GM15510 (cell line): ENCODE measurements around the gene SLC44A3.

ENCODE experiments used
- POLR2A ChIP-seq: IDR thresholded peaks from 3 replicates; pipeline ENCODE4 v1.6.1; 2011; ENCODE audit warnings: borderline replicate concordance; ENCODE audit not compliant: insufficient read length; ENCODE audit errors: extremely low read depth

Gene SLC44A3, protein sequence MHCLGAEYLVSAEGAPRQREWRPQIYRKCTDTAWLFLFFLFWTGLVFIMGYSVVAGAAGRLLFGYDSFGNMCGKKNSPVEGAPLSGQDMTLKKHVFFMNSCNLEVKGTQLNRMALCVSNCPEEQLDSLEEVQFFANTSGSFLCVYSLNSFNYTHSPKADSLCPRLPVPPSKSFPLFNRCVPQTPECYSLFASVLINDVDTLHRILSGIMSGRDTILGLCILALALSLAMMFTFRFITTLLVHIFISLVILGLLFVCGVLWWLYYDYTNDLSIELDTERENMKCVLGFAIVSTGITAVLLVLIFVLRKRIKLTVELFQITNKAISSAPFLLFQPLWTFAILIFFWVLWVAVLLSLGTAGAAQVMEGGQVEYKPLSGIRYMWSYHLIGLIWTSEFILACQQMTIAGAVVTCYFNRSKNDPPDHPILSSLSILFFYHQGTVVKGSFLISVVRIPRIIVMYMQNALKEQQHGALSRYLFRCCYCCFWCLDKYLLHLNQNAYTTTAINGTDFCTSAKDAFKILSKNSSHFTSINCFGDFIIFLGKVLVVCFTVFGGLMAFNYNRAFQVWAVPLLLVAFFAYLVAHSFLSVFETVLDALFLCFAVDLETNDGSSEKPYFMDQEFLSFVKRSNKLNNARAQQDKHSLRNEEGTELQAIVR

DNA sequence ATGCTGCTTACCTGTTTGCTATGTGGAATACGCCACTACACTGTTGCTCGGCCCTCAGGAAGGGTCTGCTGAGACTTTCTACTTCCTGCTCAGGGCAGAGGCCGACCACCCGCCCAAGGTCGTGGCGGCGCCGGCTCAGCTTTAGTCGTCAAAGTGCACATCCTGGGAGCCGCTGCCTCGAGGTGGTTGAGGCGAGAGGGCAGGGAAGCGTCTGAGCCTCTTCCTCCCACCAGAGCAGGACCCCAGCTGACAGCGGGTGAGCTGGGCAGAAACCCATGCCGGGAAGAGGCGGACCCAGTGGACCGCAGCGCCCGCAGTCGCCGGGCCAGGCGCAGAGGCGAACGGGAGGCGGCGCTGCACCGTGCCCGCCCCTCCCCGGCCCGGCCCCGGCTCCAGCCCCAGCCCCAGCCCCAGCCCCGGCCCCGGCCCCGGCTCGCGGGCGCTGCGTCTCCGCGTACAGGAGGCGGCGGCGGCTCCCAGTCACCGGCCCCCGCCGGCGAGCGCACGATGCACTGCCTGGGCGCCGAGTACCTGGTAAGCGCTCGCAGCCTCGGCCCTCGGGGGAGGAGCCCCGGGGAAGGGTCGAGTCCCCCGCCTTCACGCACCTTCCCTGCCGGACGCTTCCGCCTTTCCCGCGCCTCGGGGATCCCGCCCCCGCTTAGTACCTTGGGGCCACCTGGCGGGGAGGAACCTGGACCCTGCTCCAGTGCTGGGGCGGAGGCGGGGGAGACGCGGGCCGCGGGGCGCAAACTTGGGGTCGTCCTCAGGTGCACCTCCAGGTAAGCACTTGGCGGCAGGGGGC is at the start of gene SLC44A3:
Gene SLC44A3 (plus strand): TSS at position 413 of the 802 bp plus-strand sequence. CDS start 95 bp downstream, at position 508.
- no peak for TF ChIP-seq POLR2A

DNA sequence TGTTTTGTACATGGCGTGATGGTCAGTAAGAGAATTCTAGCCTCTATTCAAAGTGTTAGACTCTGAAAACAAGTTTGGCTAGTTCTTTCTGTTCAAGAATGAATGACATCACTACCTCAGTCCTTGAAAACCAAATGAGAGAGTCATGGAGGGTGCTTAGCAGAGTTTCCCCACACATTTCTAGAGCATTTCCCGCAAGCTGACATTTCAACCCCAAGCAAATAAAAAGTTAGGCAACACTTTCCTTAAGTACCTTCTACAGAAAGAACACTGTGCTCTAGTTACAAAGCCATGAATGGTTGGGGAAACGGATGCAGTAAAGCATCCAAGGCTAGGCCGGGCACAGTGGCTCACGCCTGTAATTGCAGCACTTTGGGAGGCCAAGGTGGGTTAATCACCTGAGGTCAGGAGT is 47.9 kb upstream of the SLC44A3 start:
- TF ChIP-seq POLR2A, result no peak

DNA sequence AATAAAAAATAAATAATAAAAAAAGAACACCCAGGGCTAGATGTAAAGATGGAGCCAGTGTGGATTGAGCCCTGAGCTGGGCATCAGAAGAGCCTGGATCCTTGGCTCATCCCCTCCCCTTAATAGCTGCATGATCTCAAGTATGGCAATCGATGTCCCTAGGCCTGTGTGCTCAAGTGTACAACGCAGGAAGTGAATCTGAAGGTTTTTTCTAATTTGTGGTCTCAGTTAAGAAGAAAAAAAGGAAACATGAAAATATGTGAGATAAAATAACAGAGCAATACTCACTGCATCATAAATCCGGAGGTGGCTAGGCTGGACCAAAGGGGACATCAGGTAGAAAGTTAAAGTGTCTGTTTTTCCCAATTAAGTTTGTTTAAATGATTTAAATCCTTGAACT is 47.3 kb upstream of the SLC44A3 start:
- no peak for TF ChIP-seq POLR2A

DNA sequence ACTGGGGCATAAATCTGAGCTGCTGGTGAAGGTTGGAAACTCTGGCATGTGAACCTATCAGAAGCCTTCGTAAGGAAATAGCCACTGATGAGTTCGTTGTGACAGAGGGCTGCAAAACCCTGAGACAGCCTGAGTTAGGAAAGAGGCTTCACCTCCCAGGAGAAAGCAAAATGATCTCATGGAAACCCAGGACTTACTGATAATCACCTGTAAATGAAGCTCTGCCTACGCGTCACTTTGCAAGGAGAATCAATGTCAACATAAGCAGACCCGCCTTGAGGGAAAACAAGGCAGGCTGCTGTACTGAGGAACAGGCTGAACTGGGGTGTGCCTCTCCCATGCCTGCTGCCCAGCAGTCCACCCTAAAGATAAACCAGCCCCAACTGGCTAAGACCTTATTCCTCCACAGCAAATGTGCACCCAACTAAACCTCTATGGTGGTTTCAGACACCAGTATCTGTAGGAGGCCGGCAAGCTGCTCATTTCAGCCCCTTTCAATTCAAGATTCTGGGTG is 46.8 kb upstream of the SLC44A3 start:
- TF ChIP-seq POLR2A, result no peak

DNA sequence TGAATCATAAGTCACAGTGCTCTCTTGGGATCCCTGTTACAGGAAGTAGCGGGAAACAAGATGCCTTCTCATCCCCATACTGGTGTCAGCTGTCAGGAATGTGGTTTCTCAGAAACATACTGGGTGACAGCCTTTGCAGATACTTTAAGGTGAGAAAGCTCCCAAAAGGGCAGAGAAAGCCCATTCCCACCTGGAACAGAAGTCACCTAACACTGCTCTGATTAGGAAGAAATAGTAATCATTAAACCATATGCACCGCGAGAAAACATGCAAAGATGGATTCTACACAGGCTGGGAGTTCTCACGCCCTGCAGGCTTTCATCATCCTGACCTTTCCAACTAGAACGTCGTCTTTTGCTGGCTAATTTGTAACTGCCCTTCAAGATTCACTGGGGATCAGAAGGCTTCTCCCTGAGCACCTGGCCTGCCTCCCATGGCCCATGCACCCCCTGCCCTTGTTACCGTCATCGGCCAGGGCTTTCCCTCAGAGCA is 46.2 kb upstream of the SLC44A3 start:
- TF ChIP-seq POLR2A, result no peak

DNA sequence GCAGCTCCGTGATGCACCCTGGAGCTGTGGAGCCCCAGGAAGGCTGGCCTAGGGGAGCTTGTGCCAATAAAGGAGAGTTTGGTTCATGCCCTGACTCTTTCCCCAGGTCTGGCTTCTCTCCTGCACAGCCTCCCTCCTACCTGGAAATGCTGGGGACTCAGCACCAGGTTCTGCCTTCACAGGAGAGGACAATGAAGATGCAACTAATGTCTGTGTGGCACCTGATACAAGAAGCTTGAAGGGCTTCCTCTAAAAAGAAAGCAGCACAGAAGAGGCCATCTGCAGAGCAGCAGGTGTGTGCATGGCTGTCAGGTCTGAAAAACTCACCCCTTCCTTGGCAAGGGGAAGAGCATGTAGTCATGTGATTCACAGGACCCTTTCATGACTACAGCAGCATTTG is 43.7 kb upstream of the SLC44A3 start:
- TF ChIP-seq POLR2A, result no peak

DNA sequence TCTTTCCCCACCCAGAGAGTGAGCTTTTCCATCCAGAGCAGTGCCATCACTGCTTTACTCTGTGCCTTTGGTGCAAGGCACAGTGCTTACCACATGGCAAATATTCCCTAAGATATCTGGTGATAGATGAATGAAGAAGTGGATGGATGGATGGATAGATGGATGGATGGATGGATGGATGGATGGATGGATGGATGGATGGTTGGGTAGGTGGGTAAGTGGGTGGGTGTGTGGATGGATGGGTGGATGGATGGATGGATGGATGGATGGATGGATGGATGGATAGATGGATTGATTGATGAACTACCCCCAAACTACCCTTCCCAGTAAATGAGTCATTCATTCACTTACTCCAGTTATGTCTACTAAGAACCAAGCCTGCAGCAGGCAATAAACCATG is 42.9 kb upstream of the SLC44A3 start:
- no peak for TF ChIP-seq POLR2A

DNA sequence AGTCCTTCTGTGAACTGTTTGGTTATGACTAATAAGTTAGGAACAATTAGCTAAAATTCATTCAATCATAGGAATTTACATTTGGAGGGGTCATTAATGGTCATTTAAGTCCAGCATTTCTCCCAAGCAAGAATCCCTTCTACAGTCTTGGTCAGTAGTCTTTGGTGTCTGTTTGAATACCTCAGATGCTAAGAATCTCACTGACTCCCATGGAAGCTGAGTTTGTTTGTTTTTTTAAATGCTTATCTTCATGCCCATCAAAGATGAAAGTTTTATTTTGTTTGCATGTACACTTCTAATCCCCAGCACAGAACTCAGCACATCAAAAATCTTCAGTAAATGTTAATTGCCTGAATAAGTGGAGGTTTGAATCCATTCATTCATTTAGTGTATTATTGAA is 41.3 kb upstream of the SLC44A3 start:
- no peak for TF ChIP-seq POLR2A

DNA sequence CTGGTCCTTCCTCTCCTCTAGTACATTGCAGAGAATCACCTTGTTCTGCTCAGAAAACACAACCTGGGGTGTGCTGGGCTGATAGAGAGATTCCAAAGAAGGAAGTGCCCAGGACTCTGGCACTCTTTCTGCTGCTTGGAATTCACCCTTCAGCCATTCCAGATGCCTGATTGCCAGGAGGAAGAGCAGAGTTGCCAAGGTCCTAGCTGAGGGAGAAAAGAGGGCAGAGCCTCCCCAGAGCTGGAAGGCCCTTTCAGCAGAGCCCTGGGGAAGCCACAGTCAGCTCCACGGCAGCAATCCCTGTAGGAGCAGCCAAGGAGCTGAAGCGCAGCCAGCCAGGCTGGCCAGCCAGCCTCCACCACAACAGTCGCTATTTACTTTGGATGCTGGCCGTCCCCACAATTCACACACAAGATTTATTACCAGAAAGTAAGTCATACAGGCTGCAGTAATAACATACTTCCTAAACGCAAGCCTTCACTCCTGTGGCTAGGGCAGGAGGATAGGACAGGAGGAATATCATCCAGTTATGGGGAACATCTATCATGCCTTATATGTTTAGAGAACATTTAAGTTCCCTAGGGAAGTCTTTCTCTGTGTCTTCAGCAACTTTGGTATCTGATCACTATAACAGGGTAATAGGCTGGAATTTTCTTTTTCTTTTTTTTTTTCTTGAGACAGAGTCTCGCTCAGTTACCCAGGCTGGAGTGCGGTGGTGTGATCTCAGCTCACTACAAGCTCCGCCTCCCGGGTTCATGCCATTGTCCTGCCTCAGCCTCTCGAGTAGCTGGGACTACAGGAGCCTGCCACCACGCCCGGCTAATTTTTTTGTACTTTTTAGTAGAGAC is 36.6 kb upstream of the SLC44A3 start:
- no peak for TF ChIP-seq POLR2A

DNA sequence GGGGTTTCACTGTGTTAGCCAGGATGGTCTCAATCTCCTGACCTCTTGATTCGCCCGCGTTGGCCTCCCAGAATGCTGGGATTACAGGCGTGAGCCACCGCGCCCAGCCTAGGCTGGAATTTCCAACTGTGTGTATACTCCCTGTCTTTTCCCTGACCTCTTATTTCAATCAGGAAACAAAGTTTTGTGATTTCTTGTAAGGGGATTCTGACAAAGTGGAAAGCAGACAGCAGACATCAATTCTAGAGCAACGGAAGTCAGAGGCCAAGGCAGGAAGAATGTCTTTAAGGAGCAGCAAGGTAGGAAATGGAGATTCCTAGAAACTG is 36.0 kb upstream of the SLC44A3 start:
- no peak for TF ChIP-seq POLR2A

DNA sequence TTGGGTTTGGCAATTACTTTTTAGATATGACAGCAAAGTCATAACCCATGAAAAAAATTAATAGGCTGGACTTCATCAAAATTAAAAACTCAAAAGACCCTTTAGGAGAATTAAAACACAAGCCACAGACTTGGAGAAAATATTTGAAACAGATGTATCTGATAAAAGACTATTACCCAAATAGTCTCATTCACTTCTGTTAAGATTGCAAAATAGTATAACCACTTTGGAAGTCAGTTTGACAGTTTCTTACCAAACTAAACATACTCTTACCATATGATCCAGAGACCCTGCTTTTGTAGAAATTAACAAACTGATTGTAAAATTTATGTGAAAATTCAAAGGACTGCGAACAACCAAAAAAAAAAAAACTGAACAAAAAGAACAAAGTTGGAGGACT is 32.5 kb upstream of the SLC44A3 start:
- TF ChIP-seq POLR2A, result no peak

DNA sequence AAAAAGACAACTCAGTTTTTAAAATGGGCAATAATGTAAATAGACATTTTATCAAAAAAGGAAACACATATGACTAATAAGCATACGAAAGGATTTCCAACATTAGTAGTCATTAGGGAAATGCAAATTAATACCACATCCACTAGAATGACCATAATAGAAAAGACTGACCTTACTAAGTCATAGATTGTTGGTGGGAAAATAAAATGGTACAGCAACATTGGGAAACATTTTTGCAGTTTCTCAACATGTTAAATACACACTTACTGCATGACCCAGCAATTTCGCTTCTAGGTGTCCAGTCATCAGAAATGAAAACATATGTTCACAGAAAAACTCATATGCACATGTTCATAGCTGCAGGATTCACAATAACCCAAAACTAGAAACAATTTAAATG is 29.9 kb upstream of the SLC44A3 start:
- TF ChIP-seq POLR2A, result no peak

DNA sequence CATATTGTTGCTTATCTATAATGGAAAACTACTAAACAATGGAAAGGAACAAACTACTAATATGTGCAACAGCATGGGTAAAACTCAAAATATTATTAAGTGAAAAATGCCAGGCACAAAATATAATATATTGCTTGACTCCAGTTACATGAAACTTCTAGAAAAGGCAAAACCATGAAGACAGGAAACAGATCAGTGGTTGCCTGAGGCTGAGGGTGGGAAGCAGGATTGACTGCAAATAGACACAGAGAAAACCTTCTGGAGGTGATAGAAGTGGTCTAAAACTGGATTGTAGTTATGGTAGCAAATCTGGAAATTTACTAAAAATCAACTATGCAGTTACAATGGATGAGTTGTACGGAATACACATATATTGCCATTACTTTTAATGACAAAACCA is 29.5 kb upstream of the SLC44A3 start:
- no peak for TF ChIP-seq POLR2A
